Measurements from ENCODE around the gene PAPOLB.

PAPOLB gene

GRCh38 chr7:4876586-4876985 is 14.8 kb upstream of the PAPOLB start:
- TF ChIP-seq CTCF (IDR thresholded peaks at IDR 0.05; ENCODE audit: low read depth, low read length) = no peak
- H3K4me3 ChIP-seq (ENCODE audit: low read depth, low read length) = no peak overlapping the region

- no peak for TF ChIP-seq CTCF (IDR thresholded peaks at IDR 0.05; ENCODE audit: low read depth, low read length)
- H3K4me3 ChIP-seq (ENCODE audit: low read depth, low read length) = no peak overlapping the region
Measured at GRCh38 chr7:4875391-4875790, 13.6 kb upstream of the PAPOLB start.

GRCh38 chr7:4873071-4873944 is 11.5 kb upstream of the PAPOLB start:
- no peak overlapping the region for H3K4me3 ChIP-seq (ENCODE audit: low read depth, low read length)
- TF ChIP-seq CTCF (IDR thresholded peaks at IDR 0.05; ENCODE audit: low read depth, low read length) = no peak

GRCh38 chr7:4871930-4872675 is 10.3 kb upstream of the PAPOLB start:
- H3K4me3 ChIP-seq (ENCODE audit: low read depth, low read length) = no peak overlapping the region
- no peak for TF ChIP-seq CTCF (IDR thresholded peaks at IDR 0.05; ENCODE audit: low read depth, low read length)

GRCh38 chr7:4871056-4871680 is 9.3 kb upstream of the PAPOLB start:
- H3K4me3 ChIP-seq (ENCODE audit: low read depth, low read length) = no peak overlapping the region
- no peak for TF ChIP-seq CTCF (IDR thresholded peaks at IDR 0.05; ENCODE audit: low read depth, low read length)

- no peak for TF ChIP-seq CTCF (IDR thresholded peaks at IDR 0.05; ENCODE audit: low read depth, low read length)
- H3K4me3 ChIP-seq (ENCODE audit: low read depth, low read length) = no peak overlapping the region
Measured at GRCh38 chr7:4868493-4868892, 6.7 kb upstream of the PAPOLB start.
